GM23338 (cell line): ENCODE results near the gene ATXN2. TPM values are rescaled to one million over a fixed set of nuclear protein-coding genes. Genes with fewer than 3 reads are reported as not detected.

Experiments
- ATAC-seq: fragments of 200-7000 bp; cut with Tn5 transposase; 3 replicates; pipeline ENCODE4 v1.9.1; 2020
- DNase-seq: peaks from one replicate; pipeline ENCODE4 v3.0.0-alpha.2; 2015; ENCODE audit warnings: low spot score
- H2AFZ ChIP-seq: fragments of 200-600 bp; sonication (generic); 2 replicates; pipeline ENCODE4 v1.8.0; 2016; ENCODE audit warnings: antibody characterized with exemption, mild to moderate bottlenecking, moderate library complexity
- H3F3A ChIP-seq: fragments of 200-600 bp; sonication (generic); replicated peaks from 2 replicates; pipeline ENCODE4 v1.8.0; 2017; ENCODE audit warnings: antibody characterized with exemption, mixed run types, low read depth
- H3K27ac ChIP-seq: fragments of 200-600 bp; sonication (generic); 2 replicates; pipeline ENCODE4 v1.6.1; 2016; ENCODE audit warnings: low read depth
- H3K27me3 ChIP-seq: fragments of 200-600 bp; sonication (generic); 2 replicates; pipeline ENCODE4 v1.8.0; 2016; ENCODE audit warnings: mild to moderate bottlenecking, mixed run types, moderate library complexity; ENCODE audit not compliant: insufficient read depth
- H3K36me3 ChIP-seq: fragments of 200-600 bp; sonication (generic); 2 replicates; pipeline ENCODE4 v1.8.0; 2016; ENCODE audit warnings: mild to moderate bottlenecking; ENCODE audit not compliant: insufficient read depth
- H3K4me1 ChIP-seq: fragments of 200-600 bp; sonication (generic); 2 replicates; pipeline ENCODE4 v1.8.0; 2016; ENCODE audit warnings: mild to moderate bottlenecking, moderate library complexity; ENCODE audit not compliant: insufficient read depth
- H3K4me2 ChIP-seq: fragments of 200-600 bp; sonication (generic); 2 replicates; pipeline ENCODE4 v1.7.1; 2017; ENCODE audit warnings: mixed run types
- H3K4me3 ChIP-seq: fragments of 200-600 bp; sonication (generic); 2 replicates; pipeline ENCODE4 v1.6.1; 2016; ENCODE audit warnings: mixed run types
- H3K79me2 ChIP-seq: fragments of 200-600 bp; sonication (generic); replicated peaks from 2 replicates; pipeline ENCODE4 v1.8.0; 2017; ENCODE audit warnings: mild to moderate bottlenecking; ENCODE audit not compliant: insufficient read depth
- H3K9me2 ChIP-seq: fragments of 200-600 bp; sonication (generic); 2 replicates; pipeline ENCODE4 v1.8.0; 2017; ENCODE audit not compliant: insufficient read depth
- H4K20me1 ChIP-seq: fragments of 200-600 bp; sonication (generic); replicated peaks from 2 replicates; pipeline ENCODE4 v1.8.0; 2017; ENCODE audit warnings: mild to moderate bottlenecking; ENCODE audit not compliant: insufficient read depth
- H3K27ac Mint-ChIP-seq: 2 replicates; pipeline ENCODE4 v1.8.0; 2020; ENCODE audit warnings: inconsistent platforms, mild to moderate bottlenecking, moderate library complexity, mixed read lengths
- H3K27me3 Mint-ChIP-seq: 3 replicates; pipeline ENCODE4 v1.8.0; 2022; ENCODE audit warnings: low read depth, mild to moderate bottlenecking, moderate library complexity, mixed read lengths, inconsistent platforms; ENCODE audit not compliant: insufficient read depth, poor library complexity
- H3K36me3 Mint-ChIP-seq: 3 replicates; pipeline ENCODE4 v1.8.0; 2021; ENCODE audit warnings: low read depth, mild to moderate bottlenecking, inconsistent platforms, moderate library complexity, mixed read lengths
- H3K4me1 Mint-ChIP-seq: 3 replicates; pipeline ENCODE4 v1.8.0; 2020; ENCODE audit warnings: mild to moderate bottlenecking, inconsistent platforms, mixed read lengths
- H3K4me3 Mint-ChIP-seq: 3 replicates; pipeline ENCODE4 v1.8.0; 2021; ENCODE audit warnings: moderate library complexity, mild to moderate bottlenecking, inconsistent platforms, mixed read lengths
- H3K9me3 Mint-ChIP-seq: 3 replicates; pipeline ENCODE4 v1.8.0; 2020; ENCODE audit warnings: moderate library complexity, mild to moderate bottlenecking, inconsistent platforms, mixed read lengths
- CREB1 ChIP-seq: fragments of 250-450 bp; sonication (Bioruptor Pico); IDR thresholded peaks from 2 replicates; pipeline ENCODE4 v1.5.0; 2020; ENCODE audit warnings: low read depth, mild to moderate bottlenecking, moderate library complexity
- EZH2 ChIP-seq: fragments of 200-600 bp; sonication (generic); IDR thresholded peaks from one replicate; pipeline ENCODE4 v1.8.0; 2017; ENCODE audit warnings: antibody characterized with exemption, mild to moderate bottlenecking, low read depth; ENCODE audit not compliant: unreplicated experiment
- EZH2phosphoT487 ChIP-seq: fragments of 200-600 bp; sonication (generic); IDR thresholded peaks from one replicate; pipeline ENCODE4 v1.8.1; 2018; ENCODE audit warnings: antibody characterized with exemption; ENCODE audit not compliant: unreplicated experiment
- JUNB ChIP-seq: IDR thresholded peaks from one replicate; pipeline ENCODE4 v1.6.1; 2016; ENCODE audit warnings: antibody characterized with exemption; ENCODE audit not compliant: unreplicated experiment
- NANOG ChIP-seq: IDR thresholded peaks from 2 replicates; pipeline ENCODE4 v1.6.1; 2016; ENCODE audit warnings: antibody characterized with exemption, borderline replicate concordance
- POLR2AphosphoS5 ChIP-seq: IDR thresholded peaks from 2 replicates; pipeline ENCODE4 v1.6.1; 2016; ENCODE audit warnings: antibody characterized with exemption, low read depth
- STAT1 ChIP-seq: IDR thresholded peaks from one replicate; pipeline ENCODE4 v1.6.1; 2016; ENCODE audit warnings: antibody characterized with exemption; ENCODE audit not compliant: unreplicated experiment
- ZNF114 ChIP-seq: fragments of 250-450 bp; sonication (Bioruptor Pico); IDR thresholded peaks from 2 replicates; pipeline ENCODE4 v1.5.0; 2020; ENCODE audit warnings: mild to moderate bottlenecking, moderate library complexity
- ZNF331 ChIP-seq: fragments of 250-450 bp; sonication (Bioruptor Pico); IDR thresholded peaks from 2 replicates; pipeline ENCODE4 v1.5.0; 2020; ENCODE audit warnings: low read depth, mild to moderate bottlenecking, moderate library complexity
- polyA plus RNA-seq: library from polyadenylated mRNA; unstranded; fragments of >200 nt; fragmentation: Nextera tagmentation; extraction: Ambion mirVana; gene quantifications from 2 replicates; pipeline ENCODE4 v1.2.1, GENCODE V29; 2016
- total RNA-seq: library from RNA; depleted of rRNA; stranded (reverse); fragments of >200 nt; shearing (Covaris generic); gene quantifications from 2 replicates; pipeline ENCODE4 v1.2.3, GENCODE V29; 2014
- TF ChIP-seq, protein P1 (sequence below), 2 experiments: fragments of 200-600 bp in 1 of 2; sonication (generic) in 1 of 2; conservative IDR thresholded peaks; 2 replicates each; pipeline versions ENCODE4 v1.5.1 to v1.6.1; 2016 to 2017; ENCODE audit warnings: antibody characterized with exemption in 2 of 2, low read depth in 2 of 2, mild to moderate bottlenecking in 2 of 2, moderate library complexity in 1 of 2
- TF ChIP-seq, protein P2 (sequence below): fragments of 250-450 bp; sonication (Bioruptor Pico); IDR thresholded peaks from 2 replicates; pipeline ENCODE4 v1.5.0; 2020; ENCODE audit warnings: mild to moderate bottlenecking, moderate library complexity
- TF ChIP-seq, protein P3 (sequence below): IDR thresholded peaks from one replicate; pipeline ENCODE4 v1.6.1; 2018; ENCODE audit warnings: antibody characterized with exemption; ENCODE audit not compliant: unreplicated experiment
- TF ChIP-seq, protein P4 (sequence below): IDR thresholded peaks from 2 replicates; pipeline ENCODE4 v1.6.1; 2016; ENCODE audit warnings: antibody characterized with exemption

ATXN2 gene
- total and polyA plus RNA-seq, 2 experiments from 2014 or later: 44.8 to 59.5 TPM

DNA sequence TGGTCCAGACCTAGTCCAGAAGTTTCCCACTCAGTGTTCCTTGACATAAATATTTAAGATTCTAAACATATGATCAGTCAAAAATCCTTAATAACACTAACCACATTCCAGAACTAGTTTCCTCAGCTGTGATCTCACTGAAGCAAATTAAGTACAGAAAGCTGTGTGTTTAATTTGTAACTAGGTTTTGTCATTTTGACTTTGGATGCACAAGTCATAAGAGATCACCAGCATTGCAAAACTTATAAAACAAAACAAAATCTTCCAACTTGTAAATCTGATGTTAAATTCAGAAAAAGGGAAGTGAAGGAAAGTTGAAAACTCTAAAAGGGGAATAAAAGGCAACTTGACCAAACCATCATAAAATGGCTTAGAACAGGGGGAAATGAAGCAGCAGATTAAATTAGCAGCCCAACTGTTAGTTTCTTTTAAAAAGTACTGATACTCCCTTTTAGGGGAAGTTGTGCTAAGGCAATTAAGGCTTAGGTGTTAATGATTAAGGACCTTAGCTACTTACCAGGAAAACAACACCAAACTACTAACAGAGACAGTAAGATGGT is 136.8 kb downstream of the ATXN2 start:
- Mint-ChIP-seq H3K9me3 (no peaks in the 10 kb centered on the region), H3K4me1 (no peaks in the 10 kb centered on the region), H3K27me3 (peaks cover 2% of the 10 kb centered on the region), H3K4me3 (no peak overlapping the region), H3K36me3 (peaks cover 22% of the 10 kb centered on the region; the same call in 2 of the 3 replicates), H3K27ac (no peak overlapping the region)
- H3K79me2 ChIP-seq: no peaks in the 10 kb centered on the region
- H2AFZ ChIP-seq: no peak overlapping the region
- no peaks in the 10 kb centered on the region for H3K27me3 ChIP-seq
- no peaks in the 10 kb centered on the region for H3K9me2 ChIP-seq
- H3K4me1 ChIP-seq: no peaks in the 10 kb centered on the region
- DNase-seq (no peak), ATAC-seq (no peak)
- peak overlapping the region; percentile 34; the same call in 1 of the 2 replicates for H3K27ac ChIP-seq
- no peak overlapping the region for H3K4me2 ChIP-seq
- H3K36me3 ChIP-seq: 0 out of 2 replicates have a peak, but pooled peaks cover 5% of the 10 kb centered on the region
- TF ChIP-seq EZH2: no peak
- TF ChIP-seq, protein P1, sequence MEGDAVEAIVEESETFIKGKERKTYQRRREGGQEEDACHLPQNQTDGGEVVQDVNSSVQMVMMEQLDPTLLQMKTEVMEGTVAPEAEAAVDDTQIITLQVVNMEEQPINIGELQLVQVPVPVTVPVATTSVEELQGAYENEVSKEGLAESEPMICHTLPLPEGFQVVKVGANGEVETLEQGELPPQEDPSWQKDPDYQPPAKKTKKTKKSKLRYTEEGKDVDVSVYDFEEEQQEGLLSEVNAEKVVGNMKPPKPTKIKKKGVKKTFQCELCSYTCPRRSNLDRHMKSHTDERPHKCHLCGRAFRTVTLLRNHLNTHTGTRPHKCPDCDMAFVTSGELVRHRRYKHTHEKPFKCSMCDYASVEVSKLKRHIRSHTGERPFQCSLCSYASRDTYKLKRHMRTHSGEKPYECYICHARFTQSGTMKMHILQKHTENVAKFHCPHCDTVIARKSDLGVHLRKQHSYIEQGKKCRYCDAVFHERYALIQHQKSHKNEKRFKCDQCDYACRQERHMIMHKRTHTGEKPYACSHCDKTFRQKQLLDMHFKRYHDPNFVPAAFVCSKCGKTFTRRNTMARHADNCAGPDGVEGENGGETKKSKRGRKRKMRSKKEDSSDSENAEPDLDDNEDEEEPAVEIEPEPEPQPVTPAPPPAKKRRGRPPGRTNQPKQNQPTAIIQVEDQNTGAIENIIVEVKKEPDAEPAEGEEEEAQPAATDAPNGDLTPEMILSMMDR (conservative IDR thresholded peaks at IDR 0.05; ENCODE audit: low read depth in 2 of 2): no peak
- no peak for TF ChIP-seq NANOG
- no peak for TF ChIP-seq STAT1
- TF ChIP-seq, protein P2, sequence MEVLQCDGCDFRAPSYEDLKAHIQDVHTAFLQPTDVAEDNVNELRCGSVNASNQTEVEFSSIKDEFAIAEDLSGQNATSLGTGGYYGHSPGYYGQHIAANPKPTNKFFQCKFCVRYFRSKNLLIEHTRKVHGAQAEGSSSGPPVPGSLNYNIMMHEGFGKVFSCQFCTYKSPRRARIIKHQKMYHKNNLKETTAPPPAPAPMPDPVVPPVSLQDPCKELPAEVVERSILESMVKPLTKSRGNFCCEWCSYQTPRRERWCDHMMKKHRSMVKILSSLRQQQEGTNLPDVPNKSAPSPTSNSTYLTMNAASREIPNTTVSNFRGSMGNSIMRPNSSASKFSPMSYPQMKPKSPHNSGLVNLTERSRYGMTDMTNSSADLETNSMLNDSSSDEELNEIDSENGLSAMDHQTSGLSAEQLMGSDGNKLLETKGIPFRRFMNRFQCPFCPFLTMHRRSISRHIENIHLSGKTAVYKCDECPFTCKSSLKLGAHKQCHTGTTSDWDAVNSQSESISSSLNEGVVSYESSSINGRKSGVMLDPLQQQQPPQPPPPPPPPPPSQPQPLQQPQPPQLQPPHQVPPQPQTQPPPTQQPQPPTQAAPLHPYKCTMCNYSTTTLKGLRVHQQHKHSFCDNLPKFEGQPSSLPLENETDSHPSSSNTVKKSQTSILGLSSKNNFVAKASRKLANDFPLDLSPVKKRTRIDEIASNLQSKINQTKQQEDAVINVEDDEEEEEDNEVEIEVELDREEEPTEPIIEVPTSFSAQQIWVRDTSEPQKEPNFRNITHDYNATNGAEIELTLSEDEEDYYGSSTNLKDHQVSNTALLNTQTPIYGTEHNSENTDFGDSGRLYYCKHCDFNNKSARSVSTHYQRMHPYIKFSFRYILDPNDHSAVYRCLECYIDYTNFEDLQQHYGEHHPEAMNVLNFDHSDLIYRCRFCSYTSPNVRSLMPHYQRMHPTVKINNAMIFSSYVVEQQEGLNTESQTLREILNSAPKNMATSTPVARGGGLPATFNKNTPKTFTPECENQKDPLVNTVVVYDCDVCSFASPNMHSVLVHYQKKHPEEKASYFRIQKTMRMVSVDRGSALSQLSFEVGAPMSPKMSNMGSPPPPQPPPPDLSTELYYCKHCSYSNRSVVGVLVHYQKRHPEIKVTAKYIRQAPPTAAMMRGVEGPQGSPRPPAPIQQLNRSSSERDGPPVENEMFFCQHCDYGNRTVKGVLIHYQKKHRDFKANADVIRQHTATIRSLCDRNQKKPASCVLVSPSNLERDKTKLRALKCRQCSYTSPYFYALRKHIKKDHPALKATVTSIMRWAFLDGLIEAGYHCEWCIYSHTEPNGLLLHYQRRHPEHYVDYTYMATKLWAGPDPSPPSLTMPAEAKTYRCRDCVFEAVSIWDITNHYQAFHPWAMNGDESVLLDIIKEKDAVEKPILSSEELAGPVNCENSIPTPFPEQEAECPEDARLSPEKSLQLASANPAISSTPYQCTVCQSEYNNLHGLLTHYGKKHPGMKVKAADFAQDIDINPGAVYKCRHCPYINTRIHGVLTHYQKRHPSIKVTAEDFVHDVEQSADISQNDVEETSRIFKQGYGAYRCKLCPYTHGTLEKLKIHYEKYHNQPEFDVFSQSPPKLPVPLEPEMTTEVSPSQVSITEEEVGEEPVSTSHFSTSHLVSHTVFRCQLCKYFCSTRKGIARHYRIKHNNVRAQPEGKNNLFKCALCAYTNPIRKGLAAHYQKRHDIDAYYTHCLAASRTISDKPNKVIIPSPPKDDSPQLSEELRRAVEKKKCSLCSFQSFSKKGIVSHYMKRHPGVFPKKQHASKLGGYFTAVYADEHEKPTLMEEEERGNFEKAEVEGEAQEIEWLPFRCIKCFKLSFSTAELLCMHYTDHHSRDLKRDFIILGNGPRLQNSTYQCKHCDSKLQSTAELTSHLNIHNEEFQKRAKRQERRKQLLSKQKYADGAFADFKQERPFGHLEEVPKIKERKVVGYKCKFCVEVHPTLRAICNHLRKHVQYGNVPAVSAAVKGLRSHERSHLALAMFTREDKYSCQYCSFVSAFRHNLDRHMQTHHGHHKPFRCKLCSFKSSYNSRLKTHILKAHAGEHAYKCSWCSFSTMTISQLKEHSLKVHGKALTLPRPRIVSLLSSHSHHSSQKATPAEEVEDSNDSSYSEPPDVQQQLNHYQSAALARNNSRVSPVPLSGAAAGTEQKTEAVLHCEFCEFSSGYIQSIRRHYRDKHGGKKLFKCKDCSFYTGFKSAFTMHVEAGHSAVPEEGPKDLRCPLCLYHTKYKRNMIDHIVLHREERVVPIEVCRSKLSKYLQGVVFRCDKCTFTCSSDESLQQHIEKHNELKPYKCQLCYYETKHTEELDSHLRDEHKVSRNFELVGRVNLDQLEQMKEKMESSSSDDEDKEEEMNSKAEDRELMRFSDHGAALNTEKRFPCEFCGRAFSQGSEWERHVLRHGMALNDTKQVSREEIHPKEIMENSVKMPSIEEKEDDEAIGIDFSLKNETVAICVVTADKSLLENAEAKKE: no peak
- no peak for TF ChIP-seq ZNF114 (CRISPR knock-in tag)
- TF ChIP-seq, protein P3, sequence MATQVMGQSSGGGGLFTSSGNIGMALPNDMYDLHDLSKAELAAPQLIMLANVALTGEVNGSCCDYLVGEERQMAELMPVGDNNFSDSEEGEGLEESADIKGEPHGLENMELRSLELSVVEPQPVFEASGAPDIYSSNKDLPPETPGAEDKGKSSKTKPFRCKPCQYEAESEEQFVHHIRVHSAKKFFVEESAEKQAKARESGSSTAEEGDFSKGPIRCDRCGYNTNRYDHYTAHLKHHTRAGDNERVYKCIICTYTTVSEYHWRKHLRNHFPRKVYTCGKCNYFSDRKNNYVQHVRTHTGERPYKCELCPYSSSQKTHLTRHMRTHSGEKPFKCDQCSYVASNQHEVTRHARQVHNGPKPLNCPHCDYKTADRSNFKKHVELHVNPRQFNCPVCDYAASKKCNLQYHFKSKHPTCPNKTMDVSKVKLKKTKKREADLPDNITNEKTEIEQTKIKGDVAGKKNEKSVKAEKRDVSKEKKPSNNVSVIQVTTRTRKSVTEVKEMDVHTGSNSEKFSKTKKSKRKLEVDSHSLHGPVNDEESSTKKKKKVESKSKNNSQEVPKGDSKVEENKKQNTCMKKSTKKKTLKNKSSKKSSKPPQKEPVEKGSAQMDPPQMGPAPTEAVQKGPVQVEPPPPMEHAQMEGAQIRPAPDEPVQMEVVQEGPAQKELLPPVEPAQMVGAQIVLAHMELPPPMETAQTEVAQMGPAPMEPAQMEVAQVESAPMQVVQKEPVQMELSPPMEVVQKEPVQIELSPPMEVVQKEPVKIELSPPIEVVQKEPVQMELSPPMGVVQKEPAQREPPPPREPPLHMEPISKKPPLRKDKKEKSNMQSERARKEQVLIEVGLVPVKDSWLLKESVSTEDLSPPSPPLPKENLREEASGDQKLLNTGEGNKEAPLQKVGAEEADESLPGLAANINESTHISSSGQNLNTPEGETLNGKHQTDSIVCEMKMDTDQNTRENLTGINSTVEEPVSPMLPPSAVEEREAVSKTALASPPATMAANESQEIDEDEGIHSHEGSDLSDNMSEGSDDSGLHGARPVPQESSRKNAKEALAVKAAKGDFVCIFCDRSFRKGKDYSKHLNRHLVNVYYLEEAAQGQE: no peak
- TF ChIP-seq, protein P4, sequence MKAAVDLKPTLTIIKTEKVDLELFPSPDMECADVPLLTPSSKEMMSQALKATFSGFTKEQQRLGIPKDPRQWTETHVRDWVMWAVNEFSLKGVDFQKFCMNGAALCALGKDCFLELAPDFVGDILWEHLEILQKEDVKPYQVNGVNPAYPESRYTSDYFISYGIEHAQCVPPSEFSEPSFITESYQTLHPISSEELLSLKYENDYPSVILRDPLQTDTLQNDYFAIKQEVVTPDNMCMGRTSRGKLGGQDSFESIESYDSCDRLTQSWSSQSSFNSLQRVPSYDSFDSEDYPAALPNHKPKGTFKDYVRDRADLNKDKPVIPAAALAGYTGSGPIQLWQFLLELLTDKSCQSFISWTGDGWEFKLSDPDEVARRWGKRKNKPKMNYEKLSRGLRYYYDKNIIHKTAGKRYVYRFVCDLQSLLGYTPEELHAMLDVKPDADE: no peak
- TF ChIP-seq JUNB: no peak
- no peak for TF ChIP-seq CREB1 (CRISPR knock-in tag)
- TF ChIP-seq ZNF331: no peak
- no peak for TF ChIP-seq EZH2phosphoT487
- no peak for TF ChIP-seq POLR2AphosphoS5
- no peak overlapping the region for H3K4me3 ChIP-seq
- H3F3A ChIP-seq: no peaks in the 10 kb centered on the region; the same call in 1 of the 2 replicates
- H4K20me1 ChIP-seq: 0 out of 2 replicates have a peak, but pooled peaks cover 7% of the 10 kb centered on the region
